HG03378 (cell line): ENCODE results near the gene PRR29.

Experiments used
- ATAC-seq: cut with Tn5 transposase; IDR thresholded peaks from one replicate; pipeline ENCODE4 v1.9.1; 2021; ENCODE audit warnings: mild to moderate bottlenecking, moderate library complexity; ENCODE audit not compliant: unreplicated experiment

PRR29 gene

GRCh38 chr17:63998050-63998720, at the start of gene PRR29:
Gene PRR29 (plus strand): TSS chr17:63998351. CDS start chr17:63998365, 14 bp downstream.
- no peak for ATAC-seq

GRCh38 chr17:63948521-63948920, 49.6 kb upstream of the PRR29 start:
- ATAC-seq: no peak

GRCh38 chr17:63949576-63950250, 48.4 kb upstream of the PRR29 start:
- no peak for ATAC-seq

GRCh38 chr17:63950940-63951907, 46.9 kb upstream of the PRR29 start:
- no peak for ATAC-seq

- ATAC-seq: no peak
Observed at GRCh38 chr17:63954402-63955063, 43.6 kb upstream of the PRR29 start.

GRCh38 chr17:63955232-63955631, 42.9 kb upstream of the PRR29 start:
- ATAC-seq: no peak

GRCh38 chr17:63955791-63956190, 42.4 kb upstream of the PRR29 start:
- no peak for ATAC-seq

GRCh38 chr17:63956296-63956920, 41.7 kb upstream of the PRR29 start:
- ATAC-seq: no peak

GRCh38 chr17:63960006-63960405, 38.1 kb upstream of the PRR29 start:
- no peak for ATAC-seq

GRCh38 chr17:63960430-63960829, 37.7 kb upstream of the PRR29 start:
- no peak for ATAC-seq

- no peak for ATAC-seq
Observed at GRCh38 chr17:63961355-63962212, 36.6 kb upstream of the PRR29 start.

GRCh38 chr17:63962298-63962744, 35.8 kb upstream of the PRR29 start:
- no peak for ATAC-seq

GRCh38 chr17:63963123-63963522, 35.0 kb upstream of the PRR29 start:
- ATAC-seq: no peak

- ATAC-seq: no peak
Observed at GRCh38 chr17:63966646-63967264, 31.4 kb upstream of the PRR29 start.

GRCh38 chr17:63967953-63968352, 30.2 kb upstream of the PRR29 start:
- no peak for ATAC-seq

GRCh38 chr17:63969278-63969677, 28.9 kb upstream of the PRR29 start:
- ATAC-seq: no peak

- ATAC-seq: no peak
Observed at GRCh38 chr17:63972796-63973195, 25.4 kb upstream of the PRR29 start, which contains the start of gene SCN4A. Gene SCN4A (minus strand): TSS chr17:63972918. CDS start chr17:63972841, 77 bp downstream.

GRCh38 chr17:63973247-63973646, 24.9 kb upstream of the PRR29 start:
- ATAC-seq: no peak
